SU-DHL-6 (cell line): ENCODE results near the gene GPR84.

Source experiments
- EZH2phosphoT487 ChIP-seq: fragments of 200-600 bp; sonication (generic), shearing (Covaris generic); conservative IDR thresholded peaks from 2 replicates; pipeline ENCODE4 v1.6.1; 2018; ENCODE audit warnings: mild to moderate bottlenecking, antibody characterized with exemption, low read length, moderate library complexity, mixed read lengths
- TF ChIP-seq, protein P1 (sequence below): fragments of 200-600 bp; sonication (generic); IDR thresholded peaks from one replicate; pipeline ENCODE4 v1.5.1; 2017; ENCODE audit warnings: antibody characterized with exemption, mild to moderate bottlenecking, low read length, moderate library complexity; ENCODE audit not compliant: insufficient read depth, poor library complexity, severe bottlenecking

DNA sequence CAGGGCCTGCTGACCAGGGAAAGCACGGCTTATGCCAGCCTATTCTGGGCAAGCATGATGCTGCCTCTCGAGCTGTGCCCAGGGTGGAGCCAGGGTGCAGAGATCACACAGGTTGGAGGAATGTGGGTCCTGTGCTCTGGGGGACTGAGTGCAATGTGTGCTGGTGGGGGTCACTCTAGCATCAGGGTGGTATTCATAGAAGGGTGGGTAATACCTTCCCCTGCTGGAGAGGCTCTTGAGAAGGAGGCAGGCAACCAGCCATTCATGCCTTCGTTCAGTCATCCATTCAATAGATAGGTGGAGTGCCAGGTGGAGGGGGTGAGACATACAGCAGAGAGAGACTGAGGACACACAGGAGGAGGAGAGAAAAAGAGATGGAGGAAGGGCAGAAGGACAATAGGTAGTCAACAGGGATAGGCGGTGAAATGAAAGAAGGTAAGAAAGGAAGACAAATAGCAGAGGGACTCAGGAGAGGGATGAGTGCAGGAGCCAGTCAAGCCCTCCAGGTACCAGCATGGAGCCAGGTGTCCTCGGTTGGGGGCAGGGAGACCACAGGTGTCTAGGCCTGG lies 25.4 kb upstream of the GPR84 start:
- TF ChIP-seq, protein P1, sequence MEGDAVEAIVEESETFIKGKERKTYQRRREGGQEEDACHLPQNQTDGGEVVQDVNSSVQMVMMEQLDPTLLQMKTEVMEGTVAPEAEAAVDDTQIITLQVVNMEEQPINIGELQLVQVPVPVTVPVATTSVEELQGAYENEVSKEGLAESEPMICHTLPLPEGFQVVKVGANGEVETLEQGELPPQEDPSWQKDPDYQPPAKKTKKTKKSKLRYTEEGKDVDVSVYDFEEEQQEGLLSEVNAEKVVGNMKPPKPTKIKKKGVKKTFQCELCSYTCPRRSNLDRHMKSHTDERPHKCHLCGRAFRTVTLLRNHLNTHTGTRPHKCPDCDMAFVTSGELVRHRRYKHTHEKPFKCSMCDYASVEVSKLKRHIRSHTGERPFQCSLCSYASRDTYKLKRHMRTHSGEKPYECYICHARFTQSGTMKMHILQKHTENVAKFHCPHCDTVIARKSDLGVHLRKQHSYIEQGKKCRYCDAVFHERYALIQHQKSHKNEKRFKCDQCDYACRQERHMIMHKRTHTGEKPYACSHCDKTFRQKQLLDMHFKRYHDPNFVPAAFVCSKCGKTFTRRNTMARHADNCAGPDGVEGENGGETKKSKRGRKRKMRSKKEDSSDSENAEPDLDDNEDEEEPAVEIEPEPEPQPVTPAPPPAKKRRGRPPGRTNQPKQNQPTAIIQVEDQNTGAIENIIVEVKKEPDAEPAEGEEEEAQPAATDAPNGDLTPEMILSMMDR, result no peak
- TF ChIP-seq EZH2phosphoT487, result no peak
